GM23338 (cell line): ENCODE measurements around the gene LRRC40. TPM values are rescaled to one million over a fixed set of nuclear protein-coding genes. Genes with fewer than 3 reads are reported as not detected.
A peak's percentile ranks its signal among the peaks of the same experiment; 100 is the strongest.

Experiments used
- ATAC-seq: fragments of 200-7000 bp; cut with Tn5 transposase; 3 replicates; pipeline ENCODE4 v1.9.1; 2020
- DNase-seq: peaks from one replicate; pipeline ENCODE4 v3.0.0-alpha.2; 2015; ENCODE audit warnings: low spot score
- H2AFZ ChIP-seq: fragments of 200-600 bp; sonication (generic); 2 replicates; pipeline ENCODE4 v1.8.0; 2016; ENCODE audit warnings: antibody characterized with exemption, mild to moderate bottlenecking, moderate library complexity
- H3F3A ChIP-seq: fragments of 200-600 bp; sonication (generic); replicated peaks from 2 replicates; pipeline ENCODE4 v1.8.0; 2017; ENCODE audit warnings: antibody characterized with exemption, mixed run types, low read depth
- H3K27ac ChIP-seq: fragments of 200-600 bp; sonication (generic); 2 replicates; pipeline ENCODE4 v1.6.1; 2016; ENCODE audit warnings: low read depth
- H3K27me3 ChIP-seq: fragments of 200-600 bp; sonication (generic); 2 replicates; pipeline ENCODE4 v1.8.0; 2016; ENCODE audit warnings: mild to moderate bottlenecking, mixed run types, moderate library complexity; ENCODE audit not compliant: insufficient read depth
- H3K36me3 ChIP-seq: fragments of 200-600 bp; sonication (generic); 2 replicates; pipeline ENCODE4 v1.8.0; 2016; ENCODE audit warnings: mild to moderate bottlenecking; ENCODE audit not compliant: insufficient read depth
- H3K4me1 ChIP-seq: fragments of 200-600 bp; sonication (generic); 2 replicates; pipeline ENCODE4 v1.8.0; 2016; ENCODE audit warnings: mild to moderate bottlenecking, moderate library complexity; ENCODE audit not compliant: insufficient read depth
- H3K4me2 ChIP-seq: fragments of 200-600 bp; sonication (generic); 2 replicates; pipeline ENCODE4 v1.7.1; 2017; ENCODE audit warnings: mixed run types
- H3K4me3 ChIP-seq: fragments of 200-600 bp; sonication (generic); 2 replicates; pipeline ENCODE4 v1.6.1; 2016; ENCODE audit warnings: mixed run types
- H3K79me2 ChIP-seq: fragments of 200-600 bp; sonication (generic); replicated peaks from 2 replicates; pipeline ENCODE4 v1.8.0; 2017; ENCODE audit warnings: mild to moderate bottlenecking; ENCODE audit not compliant: insufficient read depth
- H3K9me2 ChIP-seq: fragments of 200-600 bp; sonication (generic); 2 replicates; pipeline ENCODE4 v1.8.0; 2017; ENCODE audit not compliant: insufficient read depth
- H4K20me1 ChIP-seq: fragments of 200-600 bp; sonication (generic); replicated peaks from 2 replicates; pipeline ENCODE4 v1.8.0; 2017; ENCODE audit warnings: mild to moderate bottlenecking; ENCODE audit not compliant: insufficient read depth
- H3K27ac Mint-ChIP-seq: 2 replicates; pipeline ENCODE4 v1.8.0; 2020; ENCODE audit warnings: inconsistent platforms, mild to moderate bottlenecking, moderate library complexity, mixed read lengths
- H3K27me3 Mint-ChIP-seq: 3 replicates; pipeline ENCODE4 v1.8.0; 2022; ENCODE audit warnings: low read depth, mild to moderate bottlenecking, moderate library complexity, mixed read lengths, inconsistent platforms; ENCODE audit not compliant: insufficient read depth, poor library complexity
- H3K36me3 Mint-ChIP-seq: 3 replicates; pipeline ENCODE4 v1.8.0; 2021; ENCODE audit warnings: low read depth, mild to moderate bottlenecking, inconsistent platforms, moderate library complexity, mixed read lengths
- H3K4me1 Mint-ChIP-seq: 3 replicates; pipeline ENCODE4 v1.8.0; 2020; ENCODE audit warnings: mild to moderate bottlenecking, inconsistent platforms, mixed read lengths
- H3K4me3 Mint-ChIP-seq: 3 replicates; pipeline ENCODE4 v1.8.0; 2021; ENCODE audit warnings: moderate library complexity, mild to moderate bottlenecking, inconsistent platforms, mixed read lengths
- H3K9me3 Mint-ChIP-seq: 3 replicates; pipeline ENCODE4 v1.8.0; 2020; ENCODE audit warnings: moderate library complexity, mild to moderate bottlenecking, inconsistent platforms, mixed read lengths
- CTCF ChIP-seq, 2 experiments: fragments of 200-600 bp in 1 of 2; sonication (generic) in 1 of 2; conservative IDR thresholded peaks; 2 replicates each; pipeline versions ENCODE4 v1.5.1 to v1.6.1; 2016 to 2017; ENCODE audit warnings: antibody characterized with exemption in 2 of 2, low read depth in 2 of 2, mild to moderate bottlenecking in 2 of 2, moderate library complexity in 1 of 2
- ETS1 ChIP-seq: IDR thresholded peaks from 2 replicates; pipeline ENCODE4 v1.6.1; 2016; ENCODE audit warnings: antibody characterized with exemption
- EZH2 ChIP-seq: fragments of 200-600 bp; sonication (generic); IDR thresholded peaks from one replicate; pipeline ENCODE4 v1.8.0; 2017; ENCODE audit warnings: antibody characterized with exemption, mild to moderate bottlenecking, low read depth; ENCODE audit not compliant: unreplicated experiment
- EZH2phosphoT487 ChIP-seq: fragments of 200-600 bp; sonication (generic); IDR thresholded peaks from one replicate; pipeline ENCODE4 v1.8.1; 2018; ENCODE audit warnings: antibody characterized with exemption; ENCODE audit not compliant: unreplicated experiment
- JUNB ChIP-seq: IDR thresholded peaks from one replicate; pipeline ENCODE4 v1.6.1; 2016; ENCODE audit warnings: antibody characterized with exemption; ENCODE audit not compliant: unreplicated experiment
- NANOG ChIP-seq: IDR thresholded peaks from 2 replicates; pipeline ENCODE4 v1.6.1; 2016; ENCODE audit warnings: antibody characterized with exemption, borderline replicate concordance
- ZNF331 ChIP-seq: fragments of 250-450 bp; sonication (Bioruptor Pico); IDR thresholded peaks from 2 replicates; pipeline ENCODE4 v1.5.0; 2020; ENCODE audit warnings: low read depth, mild to moderate bottlenecking, moderate library complexity
- polyA plus RNA-seq: library from polyadenylated mRNA; unstranded; fragments of >200 nt; fragmentation: Nextera tagmentation; extraction: Ambion mirVana; gene quantifications from 2 replicates; pipeline ENCODE4 v1.2.1, GENCODE V29; 2016
- total RNA-seq: library from RNA; depleted of rRNA; stranded (reverse); fragments of >200 nt; shearing (Covaris generic); gene quantifications from 2 replicates; pipeline ENCODE4 v1.2.3, GENCODE V29; 2014
- TF ChIP-seq, protein P1 (sequence below): IDR thresholded peaks from one replicate; pipeline ENCODE4 v1.6.1; 2018; ENCODE audit warnings: antibody characterized with exemption; ENCODE audit not compliant: unreplicated experiment

Gene LRRC40
- total and polyA plus RNA-seq, 2 experiments from 2014 or later: 33.9 to 50.5 TPM

DNA sequence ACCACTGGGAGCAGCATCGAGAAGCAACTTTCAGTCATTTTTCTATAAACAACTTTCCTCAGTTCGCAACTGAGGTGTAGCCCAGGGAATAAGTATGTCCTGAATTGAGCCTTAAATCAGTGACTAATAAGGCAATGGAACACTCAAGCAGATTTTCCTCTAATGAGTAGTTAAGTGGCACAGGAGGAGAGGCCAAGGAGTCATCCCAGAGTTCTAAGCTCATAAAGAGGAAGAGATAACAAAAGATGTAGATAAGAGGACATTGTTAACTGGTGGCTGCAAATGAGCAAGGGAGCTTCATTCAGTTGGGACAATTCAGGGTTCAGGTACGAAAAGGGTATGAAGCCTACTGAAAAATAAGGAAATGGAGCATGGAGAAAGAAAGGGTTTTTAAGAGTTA, 64.5 kb downstream of the LRRC40 start (continued):
- TF ChIP-seq CTCF (conservative IDR thresholded peaks at IDR 0.05; ENCODE audit: low read depth in 2 of 2) (no peak), EZH2 (no peak), EZH2phosphoT487 (no peak), JUNB (no peak)

DNA sequence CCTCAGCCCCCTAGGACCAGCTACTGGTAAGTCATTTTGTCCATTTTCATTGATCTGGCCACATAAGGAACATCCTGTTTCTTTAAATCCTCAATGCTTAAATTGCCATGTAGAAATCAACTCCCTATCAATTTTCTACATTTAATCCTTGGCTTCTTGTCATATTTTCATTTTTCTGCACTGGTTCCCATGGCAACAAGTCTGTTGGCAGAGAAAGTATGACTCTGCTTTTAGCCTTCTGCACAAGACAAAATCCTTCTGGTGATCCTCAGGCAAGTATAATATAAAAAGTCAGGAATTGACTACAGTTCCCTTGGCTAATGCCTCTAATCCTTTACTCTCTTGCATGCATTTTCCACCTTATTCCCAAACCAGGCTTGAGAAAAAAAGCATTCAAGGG, 65.0 kb downstream of the LRRC40 start:
- Histone ChIP-seq H2AFZ (no peak overlapping the region), H3K9me2 (no peaks in the 10 kb centered on the region), H3K79me2 (no peaks in the 10 kb centered on the region), H3K4me1 (peaks cover 18% of the 10 kb centered on the region), H4K20me1 (no peaks in the 10 kb centered on the region), H3K4me2 (no peak overlapping the region), H3K4me3 (no peak overlapping the region), H3F3A (no peaks in the 10 kb centered on the region), H3K36me3 (no peaks in the 10 kb centered on the region), H3K27ac (no peak overlapping the region), H3K27me3 (no peaks in the 10 kb centered on the region)
- H3K4me1 Mint-ChIP-seq: peaks cover 24% of the 10 kb centered on the region
- no peaks in the 10 kb centered on the region for H3K9me3 Mint-ChIP-seq
- no peaks in the 10 kb centered on the region for H3K36me3 Mint-ChIP-seq
- TF ChIP-seq ETS1: no peak
- no peak for TF ChIP-seq NANOG
- TF ChIP-seq, protein P1, sequence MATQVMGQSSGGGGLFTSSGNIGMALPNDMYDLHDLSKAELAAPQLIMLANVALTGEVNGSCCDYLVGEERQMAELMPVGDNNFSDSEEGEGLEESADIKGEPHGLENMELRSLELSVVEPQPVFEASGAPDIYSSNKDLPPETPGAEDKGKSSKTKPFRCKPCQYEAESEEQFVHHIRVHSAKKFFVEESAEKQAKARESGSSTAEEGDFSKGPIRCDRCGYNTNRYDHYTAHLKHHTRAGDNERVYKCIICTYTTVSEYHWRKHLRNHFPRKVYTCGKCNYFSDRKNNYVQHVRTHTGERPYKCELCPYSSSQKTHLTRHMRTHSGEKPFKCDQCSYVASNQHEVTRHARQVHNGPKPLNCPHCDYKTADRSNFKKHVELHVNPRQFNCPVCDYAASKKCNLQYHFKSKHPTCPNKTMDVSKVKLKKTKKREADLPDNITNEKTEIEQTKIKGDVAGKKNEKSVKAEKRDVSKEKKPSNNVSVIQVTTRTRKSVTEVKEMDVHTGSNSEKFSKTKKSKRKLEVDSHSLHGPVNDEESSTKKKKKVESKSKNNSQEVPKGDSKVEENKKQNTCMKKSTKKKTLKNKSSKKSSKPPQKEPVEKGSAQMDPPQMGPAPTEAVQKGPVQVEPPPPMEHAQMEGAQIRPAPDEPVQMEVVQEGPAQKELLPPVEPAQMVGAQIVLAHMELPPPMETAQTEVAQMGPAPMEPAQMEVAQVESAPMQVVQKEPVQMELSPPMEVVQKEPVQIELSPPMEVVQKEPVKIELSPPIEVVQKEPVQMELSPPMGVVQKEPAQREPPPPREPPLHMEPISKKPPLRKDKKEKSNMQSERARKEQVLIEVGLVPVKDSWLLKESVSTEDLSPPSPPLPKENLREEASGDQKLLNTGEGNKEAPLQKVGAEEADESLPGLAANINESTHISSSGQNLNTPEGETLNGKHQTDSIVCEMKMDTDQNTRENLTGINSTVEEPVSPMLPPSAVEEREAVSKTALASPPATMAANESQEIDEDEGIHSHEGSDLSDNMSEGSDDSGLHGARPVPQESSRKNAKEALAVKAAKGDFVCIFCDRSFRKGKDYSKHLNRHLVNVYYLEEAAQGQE: no peak
- TF ChIP-seq ZNF331 (CRISPR knock-in tag): no peak
- ATAC-seq: no peak
- peak overlapping the region; percentile 44 for H3K27ac Mint-ChIP-seq
- H3K4me3 Mint-ChIP-seq: no peak overlapping the region
- DNase-seq: no peak
- H3K27me3 Mint-ChIP-seq: no peaks in the 10 kb centered on the region
